HG02623 (cell line): ENCODE results near the gene SEPTIN7.

ENCODE experiments used
- ATAC-seq: cut with Tn5 transposase; IDR thresholded peaks from one replicate; pipeline ENCODE4 v1.9.1; 2021; ENCODE audit warnings: moderate library complexity; ENCODE audit not compliant: unreplicated experiment

Gene SEPTIN7

GRCh38 chr7:35828817-35829216 lies 28.0 kb downstream of the SEPTIN7 start:
- ATAC-seq: no peak

- no peak for ATAC-seq
Observed at GRCh38 chr7:35831208-35831607, 30.4 kb downstream of the SEPTIN7 start.

GRCh38 chr7:35839860-35840854 lies 39.3 kb downstream of the SEPTIN7 start:
- ATAC-seq: no peak

GRCh38 chr7:35846816-35847412 lies 46.1 kb downstream of the SEPTIN7 start:
- ATAC-seq: no peak

GRCh38 chr7:35848725-35849124 lies 47.9 kb downstream of the SEPTIN7 start:
- no peak for ATAC-seq

GRCh38 chr7:35849158-35849831 lies 48.4 kb downstream of the SEPTIN7 start:
- no peak for ATAC-seq

GRCh38 chr7:35849954-35850353 lies 49.1 kb downstream of the SEPTIN7 start:
- ATAC-seq: no peak
